OCI-LY3 (cell line): ENCODE data around the gene SPNS3.

Experiments
- H2AFZ ChIP-seq: fragments of 200-600, 300-600 bp; shearing (Covaris generic); 2 replicates; pipeline ENCODE4 v1.6.0; 2014; ENCODE audit warnings: antibody characterized with exemption, low read depth, low read length
- H3K27ac ChIP-seq: fragments of 200-600, 300-600 bp; sonication (generic); 2 replicates; pipeline ENCODE4 v1.5.1; 2014; ENCODE audit warnings: mild to moderate bottlenecking, low read length, moderate library complexity, mixed read lengths
- H3K27me3 ChIP-seq: fragments of 200-600, 300-600 bp; sonication (generic); 2 replicates; pipeline ENCODE4 v1.6.1; 2014; ENCODE audit warnings: low read depth, low read length, mixed read lengths
- H3K36me3 ChIP-seq: fragments of 200-600, 300-600 bp; sonication (generic); replicated peaks from 2 replicates; pipeline ENCODE3; 2014; ENCODE audit warnings: low read depth, low read length, mixed read lengths
- H3K4me1 ChIP-seq: fragments of 300-600, 200-600 bp; sonication (generic); 2 replicates; pipeline ENCODE4 v1.6.1; 2014; ENCODE audit warnings: low read length, mixed read lengths
- H3K4me2 ChIP-seq: fragments of 200-600, 300-600 bp; sonication (generic); 2 replicates; pipeline ENCODE4 v1.6.1; 2014; ENCODE audit warnings: low read length, mixed read lengths
- H3K4me3 ChIP-seq: fragments of 300-600, 200-600 bp; sonication (generic); 2 replicates; pipeline ENCODE4 v1.5.1; 2014; ENCODE audit warnings: antibody characterized with exemption, mild to moderate bottlenecking, low read length, moderate library complexity
- H3K79me2 ChIP-seq: fragments of 300-600, 200-600 bp; shearing (Covaris generic); 2 replicates; pipeline ENCODE4 v1.6.1; 2014; ENCODE audit warnings: mild to moderate bottlenecking, low read length, mixed read lengths
- H3K9ac ChIP-seq: fragments of 300-600, 200-600 bp; shearing (Covaris generic); 2 replicates; pipeline ENCODE4 v1.6.0; 2014; ENCODE audit warnings: mild to moderate bottlenecking, low read length, moderate library complexity
- H3K9me3 ChIP-seq: fragments of 200-600, 300-600 bp; shearing (Covaris generic); 2 replicates; pipeline ENCODE4 v1.6.1; 2014; ENCODE audit warnings: low read length, mixed read lengths; ENCODE audit not compliant: insufficient read depth
- H4K20me1 ChIP-seq: fragments of 200-600, 300-600 bp; sonication (generic); 2 replicates; pipeline ENCODE4 v1.6.1; 2016; ENCODE audit warnings: low read length, mixed read lengths; ENCODE audit not compliant: insufficient read depth
- EZH2phosphoT487 ChIP-seq: fragments of 200-600 bp; shearing (Covaris generic); IDR thresholded peaks from 2 replicates; pipeline ENCODE4 v1.6.1; 2018; ENCODE audit warnings: antibody characterized with exemption, mixed run types, low read depth
- TF ChIP-seq, protein P1 (sequence below): fragments of 200-600, 300-600 bp; sonication (generic); IDR thresholded peaks from 2 replicates; pipeline ENCODE4 v1.5.1; 2014; ENCODE audit warnings: antibody characterized with exemption, low read length, low read depth

Gene SPNS3

DNA sequence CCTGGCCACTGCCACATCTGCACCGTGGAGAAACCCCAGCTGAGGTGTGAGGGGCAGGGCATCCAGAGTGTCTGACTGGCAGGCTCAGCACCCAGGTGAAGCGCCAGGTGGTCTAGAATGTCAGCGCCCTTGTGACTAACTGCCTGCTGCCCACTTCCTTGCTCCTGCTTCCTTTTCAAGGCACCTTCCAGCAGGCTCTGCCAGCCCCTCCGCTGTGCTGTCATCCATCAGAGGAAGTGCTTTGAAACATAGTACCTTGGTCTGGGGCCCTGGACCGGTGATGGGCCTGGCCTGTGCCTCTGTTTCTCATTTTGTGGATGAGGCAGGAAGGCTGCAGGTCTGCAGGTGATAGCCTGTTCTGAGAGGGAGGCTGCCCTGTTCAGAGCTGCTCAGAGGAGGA is 70.4 kb downstream of the SPNS3 start:
- Histone ChIP-seq H4K20me1 (no peaks in the 10 kb centered on the region), H3K4me1 (no peaks in the 10 kb centered on the region; the same call in 1 of the 2 replicates), H3K9ac (no peak overlapping the region), H3K79me2 (no peaks in the 10 kb centered on the region), H3K27ac (no peak overlapping the region), H2AFZ (no peak overlapping the region), H3K4me3 (no peak overlapping the region), H3K4me2 (no peak overlapping the region), H3K9me3 (no peaks in the 10 kb centered on the region), H3K27me3 (no peaks in the 10 kb centered on the region), H3K36me3 (no peaks in the 10 kb centered on the region)
- TF ChIP-seq, protein P1, sequence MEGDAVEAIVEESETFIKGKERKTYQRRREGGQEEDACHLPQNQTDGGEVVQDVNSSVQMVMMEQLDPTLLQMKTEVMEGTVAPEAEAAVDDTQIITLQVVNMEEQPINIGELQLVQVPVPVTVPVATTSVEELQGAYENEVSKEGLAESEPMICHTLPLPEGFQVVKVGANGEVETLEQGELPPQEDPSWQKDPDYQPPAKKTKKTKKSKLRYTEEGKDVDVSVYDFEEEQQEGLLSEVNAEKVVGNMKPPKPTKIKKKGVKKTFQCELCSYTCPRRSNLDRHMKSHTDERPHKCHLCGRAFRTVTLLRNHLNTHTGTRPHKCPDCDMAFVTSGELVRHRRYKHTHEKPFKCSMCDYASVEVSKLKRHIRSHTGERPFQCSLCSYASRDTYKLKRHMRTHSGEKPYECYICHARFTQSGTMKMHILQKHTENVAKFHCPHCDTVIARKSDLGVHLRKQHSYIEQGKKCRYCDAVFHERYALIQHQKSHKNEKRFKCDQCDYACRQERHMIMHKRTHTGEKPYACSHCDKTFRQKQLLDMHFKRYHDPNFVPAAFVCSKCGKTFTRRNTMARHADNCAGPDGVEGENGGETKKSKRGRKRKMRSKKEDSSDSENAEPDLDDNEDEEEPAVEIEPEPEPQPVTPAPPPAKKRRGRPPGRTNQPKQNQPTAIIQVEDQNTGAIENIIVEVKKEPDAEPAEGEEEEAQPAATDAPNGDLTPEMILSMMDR: no peak
- no peak for TF ChIP-seq EZH2phosphoT487

DNA sequence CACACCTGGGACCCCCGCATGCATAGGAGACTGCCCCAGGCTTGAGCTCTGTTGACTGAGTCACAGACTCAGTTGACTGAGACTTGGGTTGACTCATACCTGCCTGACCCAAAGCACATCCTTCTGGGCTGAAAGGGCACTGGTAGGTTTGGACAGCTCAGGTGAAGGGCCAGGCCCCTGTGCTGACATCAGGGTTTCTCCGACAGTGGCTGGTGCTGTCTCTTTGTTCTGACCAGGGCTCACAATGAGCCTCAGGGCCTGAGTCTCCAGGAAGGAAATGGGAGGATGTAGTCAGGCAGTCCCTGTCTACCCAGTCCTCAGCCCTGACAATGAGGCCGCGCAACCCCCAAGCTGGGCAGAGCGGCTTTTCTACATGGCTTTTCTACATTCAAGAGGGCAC is 71.4 kb downstream of the SPNS3 start:
- no peaks in the 10 kb centered on the region for H3K27me3 ChIP-seq
- no peak overlapping the region for H3K4me2 ChIP-seq
- H2AFZ ChIP-seq: no peak overlapping the region
- H3K27ac ChIP-seq: no peak overlapping the region
- TF ChIP-seq, protein P1: no peak
- no peak for TF ChIP-seq EZH2phosphoT487
- no peaks in the 10 kb centered on the region; the same call in 1 of the 2 replicates for H3K4me1 ChIP-seq
- H3K9me3 ChIP-seq: no peaks in the 10 kb centered on the region
- no peaks in the 10 kb centered on the region for H3K79me2 ChIP-seq
- H3K4me3 ChIP-seq: no peak overlapping the region
- H3K9ac ChIP-seq: no peak overlapping the region
- H4K20me1 ChIP-seq: no peaks in the 10 kb centered on the region
- H3K36me3 ChIP-seq: no peaks in the 10 kb centered on the region

DNA sequence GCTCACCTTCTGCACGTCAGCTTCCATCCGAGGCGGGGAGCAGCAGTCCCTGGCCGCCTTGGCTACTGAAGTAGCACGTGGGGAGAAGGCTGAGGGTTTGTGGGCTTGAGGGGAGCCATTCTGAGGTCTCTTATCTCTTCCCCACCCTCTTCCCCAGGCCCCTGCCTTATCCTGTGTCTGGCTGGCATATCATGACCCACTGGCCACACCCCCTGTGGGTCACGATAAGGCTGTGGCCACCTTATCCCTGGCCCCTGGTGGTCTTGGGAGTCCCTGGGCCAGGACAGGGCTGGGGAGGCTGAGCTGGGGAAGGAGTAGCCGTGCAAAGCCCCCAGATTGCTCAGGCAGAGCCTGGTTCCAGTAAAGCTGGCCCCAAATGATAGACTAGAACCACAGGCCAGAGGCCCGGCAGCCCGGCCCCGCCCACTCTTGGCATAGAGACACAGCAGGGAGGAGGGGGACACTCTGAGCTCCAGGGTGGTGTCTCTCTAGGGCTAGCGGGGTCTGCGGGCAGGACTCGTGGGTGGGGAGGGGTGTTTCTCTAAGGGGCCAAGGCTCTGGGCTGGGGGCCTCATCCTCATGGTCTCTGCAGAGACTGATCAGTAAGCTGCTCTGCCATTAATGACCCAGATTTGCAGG is 72.6 kb downstream of the SPNS3 start:
- Histone ChIP-seq H3K4me1 (peaks cover 4% of the 10 kb centered on the region; the same call in 1 of the 2 replicates), H3K4me3 (no peak overlapping the region), H3K27ac (no peak overlapping the region), H3K9ac (no peak overlapping the region), H3K79me2 (no peaks in the 10 kb centered on the region), H4K20me1 (no peaks in the 10 kb centered on the region), H3K9me3 (no peaks in the 10 kb centered on the region), H3K4me2 (no peak overlapping the region), H2AFZ (no peak overlapping the region), H3K27me3 (no peaks in the 10 kb centered on the region), H3K36me3 (no peaks in the 10 kb centered on the region)
- no peak for TF ChIP-seq EZH2phosphoT487
- TF ChIP-seq, protein P1: no peak

DNA sequence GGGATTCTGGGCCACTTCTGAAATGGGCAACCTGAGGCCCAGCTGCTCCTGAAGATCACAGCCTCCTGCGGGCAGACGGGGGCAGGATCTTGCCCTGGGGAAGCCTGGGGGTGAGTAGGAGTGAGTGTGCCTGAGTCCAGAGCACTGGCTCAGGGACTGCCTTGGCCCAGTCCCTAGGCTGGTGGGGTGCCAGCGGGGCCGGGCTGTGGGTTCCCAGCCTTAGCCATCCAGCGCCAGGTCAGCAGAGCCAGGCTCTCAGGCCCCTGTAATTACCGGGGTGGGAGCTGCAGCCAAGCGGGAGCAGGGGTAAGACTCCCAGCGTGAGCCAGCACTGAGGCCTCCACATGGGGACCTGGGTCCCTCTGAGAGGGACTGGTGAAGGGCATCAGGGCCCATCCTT is 73.2 kb downstream of the SPNS3 start:
- peaks cover 6% of the 10 kb centered on the region; the same call in 1 of the 2 replicates for H3K4me1 ChIP-seq
- H3K27ac ChIP-seq: no peak overlapping the region
- no peak overlapping the region for H3K4me2 ChIP-seq
- H3K79me2 ChIP-seq: no peaks in the 10 kb centered on the region
- no peaks in the 10 kb centered on the region for H3K9me3 ChIP-seq
- TF ChIP-seq, protein P1: no peak
- TF ChIP-seq EZH2phosphoT487: no peak
- H3K9ac ChIP-seq: no peak overlapping the region
- no peaks in the 10 kb centered on the region for H4K20me1 ChIP-seq
- no peaks in the 10 kb centered on the region for H3K27me3 ChIP-seq
- no peak overlapping the region for H3K4me3 ChIP-seq
- no peaks in the 10 kb centered on the region for H3K36me3 ChIP-seq
- no peak overlapping the region for H2AFZ ChIP-seq
